ENCODE results near the gene OAT. TPM values are rescaled to one million over a fixed set of nuclear protein-coding genes. Genes with fewer than 3 reads are reported as not detected.

Gene OAT
- total and polyA plus RNA-seq, 5 donors from 2014 or later, result 37.6 to 76.4 (median 56.7) TPM

GRCh38 chr10:124348801-124349200, 69.9 kb downstream of the OAT start:
- ATAC-seq (ENCODE audit: low read depth in 2 of 2) (no peak), DNase-seq (no peak)
- H3K27ac Mint-ChIP-seq, result no peak overlapping the region
- H3K4me1 Mint-ChIP-seq, result no peaks in the 10 kb centered on the region
- H3K36me3 Mint-ChIP-seq, result no peaks in the 10 kb centered on the region
- no peaks in the 10 kb centered on the region for H3K9me3 ChIP-seq (ENCODE audit: control insufficient read depth in 2 of 2, low read length in 2 of 2)
- no peaks in the 10 kb centered on the region for H3K9me3 Mint-ChIP-seq
- H3K27me3 ChIP-seq (ENCODE audit: control insufficient read depth, insufficient read depth, low read length), result no peaks in the 10 kb centered on the region
- H3K36me3 ChIP-seq (ENCODE audit: control insufficient read depth, insufficient read depth, low read length), result no peaks in the 10 kb centered on the region
- H3K4me1 ChIP-seq (ENCODE audit: control insufficient read depth, insufficient read depth, low read length, poor library complexity, severe bottlenecking), result no peaks in the 10 kb centered on the region
- no peak overlapping the region for H3K27ac ChIP-seq (ENCODE audit: insufficient read depth, low read length, poor library complexity, severe bottlenecking)
- H3K27me3 Mint-ChIP-seq, result peaks cover 4% of the 10 kb centered on the region
- H3K4me3 ChIP-seq (ENCODE audit: low read depth, low read length), result no peak overlapping the region
- H3K4me3 Mint-ChIP-seq, result no peak overlapping the region

- Histone ChIP-seq H3K9me3 (ENCODE audit: control insufficient read depth in 2 of 2, low read length in 2 of 2) (no peaks in the 10 kb centered on the region), H3K36me3 (ENCODE audit: control insufficient read depth, insufficient read depth, low read length) (no peaks in the 10 kb centered on the region), H3K4me3 (ENCODE audit: low read depth, low read length) (no peak overlapping the region), H3K27me3 (ENCODE audit: control insufficient read depth, insufficient read depth, low read length) (no peaks in the 10 kb centered on the region), H3K27ac (ENCODE audit: insufficient read depth, low read length, poor library complexity, severe bottlenecking) (no peak overlapping the region), H3K4me1 (ENCODE audit: control insufficient read depth, insufficient read depth, low read length, poor library complexity, severe bottlenecking) (no peaks in the 10 kb centered on the region)
- no peaks in the 10 kb centered on the region for H3K4me1 Mint-ChIP-seq
- no peak overlapping the region for H3K27ac Mint-ChIP-seq
- no peaks in the 10 kb centered on the region for H3K36me3 Mint-ChIP-seq
- H3K4me3 Mint-ChIP-seq, result no peak overlapping the region
- no peak for ATAC-seq (ENCODE audit: low read depth in 2 of 2)
- H3K9me3 Mint-ChIP-seq, result no peaks in the 10 kb centered on the region
- peaks cover 6% of the 10 kb centered on the region for H3K27me3 Mint-ChIP-seq
- no peak for DNase-seq
Observed at GRCh38 chr10:124347956-124348355, 70.8 kb downstream of the OAT start.

Other genes with a start within 250 kb of the OAT start
- gene NKX1-2, start 31.1 kb upstream of the OAT start, total RNA-seq, result not detected
- gene NKX1-2, start 31.1 kb upstream of the OAT start, polyA plus RNA-seq, result not detected
- gene LHPP, start 42.9 kb upstream of the OAT start, total RNA-seq, result 20.1 TPM
- gene LHPP, start 42.9 kb upstream of the OAT start, polyA plus RNA-seq, result 10 to 100 TPM; 21.9 to 29.2 (median 26.5) TPM